ENCODE measurements around the gene DEGS2. TPM values are rescaled to one million over a fixed set of nuclear protein-coding genes. Genes with fewer than 3 reads are reported as not detected.
"Not testable (repeated sequence)": the region's sequence is repeated elsewhere in the genome, so short reads cannot be mapped to it uniquely, and the experiment has no call there.

DEGS2 gene
- total RNA-seq, 1 donor from 2014 or later: 2.5 TPM

DNA sequence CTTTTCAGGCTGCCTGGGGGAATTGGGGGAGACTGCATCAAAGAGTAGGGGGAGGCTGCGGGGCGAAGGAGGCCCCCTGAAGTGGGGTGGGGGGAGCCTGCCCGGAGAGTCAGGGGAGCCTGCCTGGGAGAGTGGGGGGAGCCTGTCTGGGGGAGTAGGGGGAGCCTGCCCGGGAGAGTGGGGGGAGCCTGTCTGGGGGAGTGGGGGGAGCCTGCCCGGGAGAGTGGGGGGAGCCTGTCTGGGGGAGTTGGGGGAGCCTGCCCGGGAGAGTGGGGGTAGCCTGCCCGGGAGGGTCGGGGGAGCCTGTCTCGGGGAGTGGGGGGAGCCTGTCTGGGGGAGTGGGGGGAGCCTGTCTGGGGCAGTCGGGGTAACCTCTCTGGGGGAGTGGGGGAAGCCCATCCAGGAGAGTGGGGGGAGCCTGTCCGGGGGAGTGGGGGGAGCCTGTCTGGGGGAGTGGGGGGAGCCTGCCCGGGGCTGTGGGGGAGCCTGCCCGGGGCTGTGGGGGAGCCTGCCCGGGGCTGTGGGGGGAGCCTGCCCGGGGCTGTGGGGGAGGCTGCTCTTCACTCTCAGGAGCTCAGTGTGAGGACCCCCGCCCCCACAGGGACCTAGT lies 6.5 kb upstream of the DEGS2 start:
- ATAC-seq (ENCODE audit: low read depth) (peak; percentile 39), DNase-seq (no peak)
- H3K9me3 Mint-ChIP-seq: no peaks in the 10 kb centered on the region
- ChIA-PET CTCF (interaction anchor here (0.7 to 1.0 kb wide), 2 partner anchors 27 to 58 kb away, joined by 3 to 5 read pairs; no protein-coding TSS in a partner anchor), POLR2A (interaction anchor here (0.8 to 0.9 kb wide), 2 partner anchors 23 to 39 kb away, joined by 3 to 4 read pairs; no protein-coding TSS in a partner anchor)
- peak overlapping the region; percentile 86 for H3K4me3 Mint-ChIP-seq
- intact Hi-C loops (cut with micrococcal nuclease): no loop called here
- H3K4me1 Mint-ChIP-seq: peaks cover 10% of the 10 kb centered on the region
- no peak overlapping the region for H3K27ac Mint-ChIP-seq
- no peaks in the 10 kb centered on the region for H3K36me3 Mint-ChIP-seq (ENCODE audit: low read depth)
- peaks cover 3% of the 10 kb centered on the region for H3K27me3 Mint-ChIP-seq
- TF ChIP-seq, protein P1, sequence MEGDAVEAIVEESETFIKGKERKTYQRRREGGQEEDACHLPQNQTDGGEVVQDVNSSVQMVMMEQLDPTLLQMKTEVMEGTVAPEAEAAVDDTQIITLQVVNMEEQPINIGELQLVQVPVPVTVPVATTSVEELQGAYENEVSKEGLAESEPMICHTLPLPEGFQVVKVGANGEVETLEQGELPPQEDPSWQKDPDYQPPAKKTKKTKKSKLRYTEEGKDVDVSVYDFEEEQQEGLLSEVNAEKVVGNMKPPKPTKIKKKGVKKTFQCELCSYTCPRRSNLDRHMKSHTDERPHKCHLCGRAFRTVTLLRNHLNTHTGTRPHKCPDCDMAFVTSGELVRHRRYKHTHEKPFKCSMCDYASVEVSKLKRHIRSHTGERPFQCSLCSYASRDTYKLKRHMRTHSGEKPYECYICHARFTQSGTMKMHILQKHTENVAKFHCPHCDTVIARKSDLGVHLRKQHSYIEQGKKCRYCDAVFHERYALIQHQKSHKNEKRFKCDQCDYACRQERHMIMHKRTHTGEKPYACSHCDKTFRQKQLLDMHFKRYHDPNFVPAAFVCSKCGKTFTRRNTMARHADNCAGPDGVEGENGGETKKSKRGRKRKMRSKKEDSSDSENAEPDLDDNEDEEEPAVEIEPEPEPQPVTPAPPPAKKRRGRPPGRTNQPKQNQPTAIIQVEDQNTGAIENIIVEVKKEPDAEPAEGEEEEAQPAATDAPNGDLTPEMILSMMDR (IDR thresholded peaks at IDR 0.05): no peak

- ATAC-seq (ENCODE audit: low read depth) (no peak), DNase-seq (no peak)
- Mint-ChIP-seq H3K27ac (peak overlapping the region; percentile 50), H3K4me3 (no peak overlapping the region), H3K4me1 (peaks cover 10% of the 10 kb centered on the region), H3K9me3 (no peaks in the 10 kb centered on the region), H3K27me3 (no peaks in the 10 kb centered on the region), H3K36me3 (ENCODE audit: low read depth) (no peaks in the 10 kb centered on the region)
- ChIA-PET CTCF (no interaction called here), POLR2A (no interaction called here)
- intact Hi-C loops (cut with micrococcal nuclease): no loop called here
- TF ChIP-seq, protein P1 (IDR thresholded peaks at IDR 0.05): no peak
Measured at GRCh38 chr14:100165376-100165775, 5.9 kb upstream of the DEGS2 start.

GRCh38 chr14:100160534-100160916 lies 1.1 kb upstream of the DEGS2 start:
- Mint-ChIP-seq H3K4me1 (peaks cover 32% of the 10 kb centered on the region), H3K27ac (no peak overlapping the region), H3K36me3 (ENCODE audit: low read depth) (no peaks in the 10 kb centered on the region), H3K27me3 (no peaks in the 10 kb centered on the region), H3K9me3 (no peaks in the 10 kb centered on the region), H3K4me3 (no peak overlapping the region)
- TF ChIP-seq, protein P1 (IDR thresholded peaks at IDR 0.05): no peak
- CTCF ChIA-PET: interaction anchor here (1.3 kb wide), 1 partner anchor 32 kb away, joined by 5 read pairs; no protein-coding TSS in a partner anchor
- DNase-seq (no peak), ATAC-seq (ENCODE audit: low read depth) (no peak)
- intact Hi-C loops (cut with micrococcal nuclease): no loop called here
- POLR2A ChIA-PET: interaction anchor here (1.6 kb wide), 1 partner anchor 96 kb away, joined by 4 read pairs; the partner anchor contains the start of gene EVL

- peaks cover 32% of the 10 kb centered on the region for H3K4me1 Mint-ChIP-seq
- no peak overlapping the region for H3K27ac Mint-ChIP-seq
- ATAC-seq (ENCODE audit: low read depth) (peak; percentile 47), DNase-seq (no peak)
- peak overlapping the region; percentile 66 for H3K4me3 Mint-ChIP-seq
- intact Hi-C loops (cut with micrococcal nuclease): loop anchor here (1.0 to 5.0 kb wide), 7 partner anchors 33 to 217 kb away; partner anchors contain the start of genes EVL, WDR25 and YY1
- H3K9me3 Mint-ChIP-seq: peaks cover 3% of the 10 kb centered on the region
- POLR2A ChIA-PET: interaction anchor here (1.0 to 1.2 kb wide), 4 partner anchors 13 to 95 kb away, joined by 4 to 5 read pairs (median 4); partner anchors contain the start of gene EVL
- CTCF ChIA-PET: interaction anchor here (1.3 kb wide), 1 partner anchor 33 kb away, joined by 5 read pairs; no protein-coding TSS in a partner anchor
- TF ChIP-seq, protein P1 (IDR thresholded peaks at IDR 0.05): no peak
- no peaks in the 10 kb centered on the region for H3K36me3 Mint-ChIP-seq (ENCODE audit: low read depth)
- H3K27me3 Mint-ChIP-seq: no peaks in the 10 kb centered on the region
Measured at GRCh38 chr14:100159865-100160533, 554 bp upstream of the DEGS2 start.

GRCh38 chr14:100158566-100159093 lies 815 bp downstream of the DEGS2 start:
- ChIA-PET CTCF (no interaction called here), POLR2A (interaction anchor here (1.0 to 2.0 kb wide), 3 partner anchors 11 to 90 kb away, joined by 4 to 7 read pairs (median 4); no protein-coding TSS in a partner anchor)
- no peak for ATAC-seq (ENCODE audit: low read depth)
- Mint-ChIP-seq H3K27me3 (no peaks in the 10 kb centered on the region), H3K9me3 (peaks cover 4% of the 10 kb centered on the region), H3K4me1 (peaks cover 32% of the 10 kb centered on the region), H3K27ac (peak overlapping the region; percentile 66), H3K36me3 (ENCODE audit: low read depth) (no peaks in the 10 kb centered on the region), H3K4me3 (peak overlapping the region; percentile 70)
- no peak for DNase-seq
- intact Hi-C loops (cut with micrococcal nuclease): loop anchor here (1.0 to 5.0 kb wide), 8 partner anchors 11 to 218 kb away; partner anchors contain the start of genes EVL, WDR25 and YY1
- TF ChIP-seq, protein P1 (IDR thresholded peaks at IDR 0.05): no peak

DNA sequence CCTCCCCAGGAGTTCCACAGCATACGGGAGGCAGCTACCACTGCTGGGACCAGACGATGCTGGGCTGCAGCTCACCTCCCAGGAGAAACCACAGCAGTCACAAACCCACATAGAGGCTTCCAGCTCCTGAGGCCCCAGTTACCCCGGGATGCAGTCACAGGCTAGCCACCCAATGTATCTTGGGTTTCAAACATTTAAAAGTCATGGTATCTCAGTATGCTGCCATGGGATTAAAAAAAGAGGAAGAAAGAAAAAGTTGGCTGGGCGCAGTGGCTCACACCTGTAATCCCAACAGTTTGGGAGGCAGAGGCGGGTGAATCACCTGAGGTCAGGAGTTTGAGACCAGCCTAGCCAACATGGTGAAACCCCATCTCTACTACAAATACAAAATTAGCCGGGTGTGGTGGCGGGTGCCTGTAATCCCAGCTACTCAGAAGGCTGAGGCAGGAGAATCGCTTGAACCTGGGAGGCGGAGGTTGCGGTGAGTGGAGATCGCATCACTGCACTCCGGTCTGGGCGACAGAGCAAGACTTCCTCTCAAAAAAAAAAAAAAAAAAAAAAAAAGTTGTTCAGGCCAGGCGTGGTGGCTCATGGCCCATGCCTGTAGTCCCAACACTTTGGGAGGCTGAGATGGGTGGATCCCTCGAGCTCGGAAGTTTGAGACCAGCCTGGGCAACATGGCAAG lies 1.8 kb downstream of the DEGS2 start:
- CTCF ChIA-PET: interaction anchor here (1.8 kb wide), 1 partner anchor 35 kb away, joined by 7 read pairs; no protein-coding TSS in a partner anchor
- not testable (repeated sequence) for DNase-seq; H3K36me3 Mint-ChIP-seq (ENCODE audit: low read depth); H3K9me3 Mint-ChIP-seq; H3K27me3 Mint-ChIP-seq
- peak; percentile 19 for ATAC-seq (ENCODE audit: low read depth)
- POLR2A ChIA-PET: interaction anchor here (1.1 to 2.0 kb wide), 3 partner anchors 11 to 57 kb away, joined by 3 to 7 read pairs (median 5); no protein-coding TSS in a partner anchor
- intact Hi-C loops (cut with micrococcal nuclease): loop anchor here (1.0 to 5.0 kb wide), 6 partner anchors 10 to 219 kb away; partner anchors contain the start of genes WDR25 and YY1
- Mint-ChIP-seq H3K4me1 (peaks cover 32% of the 10 kb centered on the region), H3K27ac (peak overlapping the region; percentile 66), H3K4me3 (peak overlapping the region; percentile 64)

All from activated B cell treated with CpG ODN at 0.5 μM for 24 hours (primary cell).